Caco-2 (cell line): ENCODE data around the gene CDNF. TPM values are rescaled to one million over a fixed set of nuclear protein-coding genes. Genes with fewer than 3 reads are reported as not detected.

Source experiments
- BruUV-seq: library from RNA; stranded (reverse); fragments of 400-500 nt; replicated peaks from 2 replicates; lab custom pipeline; 2021; lab: Mats Ljungman, UMichigan
- CTCF ChIA-PET: fragments of 300-600 bp; sonication (Branson Sonifier 250); formaldehyde crosslinking; loops from one replicate; lab custom pipeline; 2022; ENCODE audit warnings: antibody characterized with exemption; lab: Charles Lee
- POLR2A ChIA-PET: fragments of 300-600 bp; sonication (Branson Sonifier 250); formaldehyde crosslinking; loops from one replicate; lab custom pipeline; 2022; ENCODE audit warnings: antibody characterized with exemption; lab: Charles Lee
- DNase-seq, 2 experiments: peaks; one replicate each; pipeline versions ENCODE4 v3.0.0 to v3.0.0-alpha.2; 2020 to 2022
- H3K27me3 ChIP-seq: replicated peaks from 2 replicates; pipeline ENCODE4 v1.6.0; 2011; ENCODE audit warnings: low read length; ENCODE audit not compliant: control insufficient read depth, insufficient read depth
- H3K36me3 ChIP-seq: 2 replicates; pipeline ENCODE4 v1.5.1; 2011; ENCODE audit warnings: low read length; ENCODE audit not compliant: control insufficient read depth, insufficient read depth
- H3K4me1 ChIP-seq: fragments of 250-450 bp; sonication (Bioruptor Pico); 2 replicates; pipeline ENCODE4 v1.5.1; 2020; ENCODE audit warnings: mild to moderate bottlenecking
- H3K4me3 ChIP-seq: 2 replicates; pipeline ENCODE4 v1.5.1; 2011; ENCODE audit warnings: low read depth, mild to moderate bottlenecking, control low read depth, low read length
- H3K9me3 ChIP-seq: fragments of 250-450 bp; sonication (Bioruptor Pico); 2 replicates; pipeline ENCODE4 v1.5.1; 2020; ENCODE audit warnings: mild to moderate bottlenecking, moderate library complexity
- H3K27ac Mint-ChIP-seq: one replicate; pipeline ENCODE4 v1.8.0; 2022; ENCODE audit warnings: mixed read lengths; ENCODE audit not compliant: unreplicated experiment
- H3K27me3 Mint-ChIP-seq: one replicate; pipeline ENCODE4 v1.8.0; 2022; ENCODE audit warnings: mixed read lengths; ENCODE audit not compliant: insufficient read depth, unreplicated experiment
- H3K36me3 Mint-ChIP-seq: one replicate; pipeline ENCODE4 v1.8.0; 2022; ENCODE audit warnings: mild to moderate bottlenecking, mixed read lengths; ENCODE audit not compliant: insufficient read depth, unreplicated experiment
- H3K4me1 Mint-ChIP-seq: one replicate; pipeline ENCODE4 v1.8.0; 2022; ENCODE audit warnings: low read depth, mixed read lengths; ENCODE audit not compliant: unreplicated experiment
- H3K4me3 Mint-ChIP-seq: one replicate; pipeline ENCODE4 v1.8.0; 2022; ENCODE audit warnings: mild to moderate bottlenecking, moderate library complexity, mixed read lengths; ENCODE audit not compliant: unreplicated experiment
- H3K9me3 Mint-ChIP-seq: one replicate; pipeline ENCODE4 v1.8.0; 2022; ENCODE audit warnings: mixed read lengths; ENCODE audit not compliant: unreplicated experiment
- intact Hi-C: fragments of 100-400 bp; cut with micrococcal nuclease; formaldehyde crosslinking; loops from one replicate; pipeline ENCODE4 v1.10.0; 2022; ENCODE audit not compliant: unreplicated experiment
- total RNA-seq: library from RNA; stranded (reverse); gene quantifications from 2 replicates; pipeline ENCODE4 v1.2.3, GENCODE V29; 2022
- TF ChIP-seq, protein P1 (sequence below), 2 experiments: fragments of 200-600 bp in 1 of 2; IDR thresholded peaks; 1 replicate in 1 of 2; 2 replicates in 1 of 2; pipeline versions ENCODE4 v1.5.1 to v1.8.0; 2011 to 2022; ENCODE audit warnings: antibody characterized with exemption in 1 of 2, control low read depth in 1 of 2, inconsistent platforms in 1 of 2, low read depth in 1 of 2, low read length in 1 of 2, mild to moderate bottlenecking in 1 of 2, moderate library complexity in 1 of 2; ENCODE audit not compliant: insufficient read depth in 1 of 2, severe bottlenecking in 1 of 2, unreplicated experiment in 1 of 2

Gene CDNF
- total RNA-seq, 1 experiment from 2014 or later = 3.9 TPM

DNA sequence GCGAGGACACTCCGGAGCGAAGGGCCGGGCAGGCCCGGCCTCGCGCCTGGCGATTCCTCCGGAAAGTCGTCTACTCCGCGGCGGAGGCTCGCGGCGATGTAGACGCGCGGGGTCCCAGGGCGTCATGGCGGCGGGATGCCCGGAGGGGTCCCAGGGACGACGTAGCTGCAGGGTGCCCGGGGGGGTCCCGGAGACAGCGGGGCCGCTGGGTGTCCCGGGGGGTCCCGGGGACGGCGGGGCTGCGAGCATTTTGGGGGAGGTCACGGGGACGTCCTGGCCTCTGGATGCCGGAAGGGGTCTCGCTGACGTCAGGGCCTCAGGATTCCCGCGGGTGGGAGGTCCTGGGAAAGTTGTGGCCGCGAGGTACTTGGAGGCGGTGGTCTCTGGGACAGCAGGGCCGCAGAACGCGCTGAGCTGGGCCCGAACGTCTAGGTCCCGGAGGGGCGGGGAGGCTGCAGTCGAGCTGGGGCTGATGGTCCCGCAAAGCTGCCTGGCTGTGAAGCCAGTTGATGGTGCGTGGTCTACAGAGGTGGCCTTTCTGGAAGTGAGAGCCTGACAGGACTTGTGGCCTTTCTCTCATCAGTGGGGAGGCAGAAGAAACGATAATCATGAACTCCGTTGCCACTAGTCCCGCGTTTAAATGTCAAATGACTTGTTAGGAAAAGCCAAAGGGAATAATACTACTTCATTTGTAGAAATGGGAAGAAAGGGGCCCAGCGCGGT, 906 bp upstream of the CDNF start:
- Mint-ChIP-seq H3K36me3 (peaks cover 63% of the 10 kb centered on the region), H3K4me1 (peaks cover 15% of the 10 kb centered on the region), H3K9me3 (no peaks in the 10 kb centered on the region), H3K27ac (peak overlapping the region; percentile 91), H3K4me3 (peak overlapping the region; percentile 70), H3K27me3 (no peaks in the 10 kb centered on the region)
- POLR2A ChIA-PET = interaction anchor here (0.6 to 3.7 kb wide), 22 partner anchors 10 to 798 kb away, joined by 3 to 64 read pairs (median 6); partner anchors contain the start of genes DCLRE1C, MEIG1 and SUV39H2
- no peaks in the 10 kb centered on the region; the same call in 1 of the 2 replicates for H3K4me1 ChIP-seq
- CTCF ChIA-PET = interaction anchor here (0.5 to 2.1 kb wide), 10 partner anchors 16 to 341 kb away, joined by 3 to 13 read pairs (median 4); partner anchors contain the start of genes MEIG1 and SUV39H2
- intact Hi-C loops = loop anchor here (1.0 to 5.0 kb wide), 6 partner anchors 40 to 339 kb away; partner anchors contain the start of genes MEIG1 and SUV39H2
- H3K27me3 ChIP-seq = no peaks in the 10 kb centered on the region
- TF ChIP-seq, protein P1, sequence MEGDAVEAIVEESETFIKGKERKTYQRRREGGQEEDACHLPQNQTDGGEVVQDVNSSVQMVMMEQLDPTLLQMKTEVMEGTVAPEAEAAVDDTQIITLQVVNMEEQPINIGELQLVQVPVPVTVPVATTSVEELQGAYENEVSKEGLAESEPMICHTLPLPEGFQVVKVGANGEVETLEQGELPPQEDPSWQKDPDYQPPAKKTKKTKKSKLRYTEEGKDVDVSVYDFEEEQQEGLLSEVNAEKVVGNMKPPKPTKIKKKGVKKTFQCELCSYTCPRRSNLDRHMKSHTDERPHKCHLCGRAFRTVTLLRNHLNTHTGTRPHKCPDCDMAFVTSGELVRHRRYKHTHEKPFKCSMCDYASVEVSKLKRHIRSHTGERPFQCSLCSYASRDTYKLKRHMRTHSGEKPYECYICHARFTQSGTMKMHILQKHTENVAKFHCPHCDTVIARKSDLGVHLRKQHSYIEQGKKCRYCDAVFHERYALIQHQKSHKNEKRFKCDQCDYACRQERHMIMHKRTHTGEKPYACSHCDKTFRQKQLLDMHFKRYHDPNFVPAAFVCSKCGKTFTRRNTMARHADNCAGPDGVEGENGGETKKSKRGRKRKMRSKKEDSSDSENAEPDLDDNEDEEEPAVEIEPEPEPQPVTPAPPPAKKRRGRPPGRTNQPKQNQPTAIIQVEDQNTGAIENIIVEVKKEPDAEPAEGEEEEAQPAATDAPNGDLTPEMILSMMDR (IDR thresholded peaks at IDR 0.05; ENCODE audit: insufficient read depth in 1 of 2, low read depth in 1 of 2, low read length in 1 of 2, severe bottlenecking in 1 of 2, unreplicated experiment in 1 of 2) = no peak
- DNase-seq = peak; percentile 60 to 68
- H3K36me3 ChIP-seq = peaks cover 3% of the 10 kb centered on the region
- no peaks in the 10 kb centered on the region for H3K9me3 ChIP-seq
- no TSS peak for BruUV-seq
- peak overlapping the region; percentile 91 for H3K4me3 ChIP-seq

DNA sequence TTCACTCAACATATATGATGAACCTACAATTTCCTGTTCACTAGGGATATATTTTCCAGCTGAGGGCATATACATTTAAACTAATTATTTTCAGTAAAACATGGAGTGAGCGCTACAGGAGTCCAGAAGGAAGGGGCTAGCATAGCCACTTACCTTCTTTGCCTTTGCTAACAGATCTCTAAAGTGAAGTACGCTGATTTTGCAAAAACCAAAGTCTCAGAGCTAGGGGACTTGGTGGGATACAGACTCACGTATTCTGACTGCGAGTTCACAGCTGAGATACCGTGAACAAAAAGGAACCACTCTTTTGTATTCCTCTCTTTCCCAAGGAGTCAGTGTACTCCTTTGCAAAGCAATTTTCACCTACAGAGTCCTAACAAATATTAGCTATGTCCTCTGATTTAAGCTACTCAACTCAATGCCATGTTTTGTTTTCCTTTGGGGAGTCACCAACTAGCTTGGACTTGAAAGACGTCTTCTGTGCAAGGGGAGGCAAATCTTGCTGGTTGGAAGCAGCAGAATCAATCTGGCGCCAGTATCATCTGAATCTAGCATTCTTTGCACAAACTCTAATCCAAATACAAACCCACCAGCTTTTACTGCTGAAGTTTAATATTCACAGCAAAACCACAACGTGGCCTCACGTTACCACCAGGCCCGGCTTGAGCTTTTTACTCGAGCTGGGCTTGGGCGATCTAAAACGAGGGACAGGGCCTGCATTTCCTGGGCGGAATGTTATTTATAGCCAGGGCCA, 657 bp downstream of the CDNF start:
- H3K27me3 Mint-ChIP-seq = no peaks in the 10 kb centered on the region
- TSS peak; percentile 59 for BruUV-seq
- peaks cover 15% of the 10 kb centered on the region for H3K4me1 Mint-ChIP-seq
- peaks cover 48% of the 10 kb centered on the region for H3K36me3 Mint-ChIP-seq
- H3K4me3 Mint-ChIP-seq = peak overlapping the region; percentile 70
- DNase-seq = no peak
- H3K9me3 ChIP-seq = no peaks in the 10 kb centered on the region
- TF ChIP-seq, protein P1 (IDR thresholded peaks at IDR 0.05; ENCODE audit: insufficient read depth in 1 of 2, low read depth in 1 of 2, low read length in 1 of 2, severe bottlenecking in 1 of 2, unreplicated experiment in 1 of 2) = no peak
- no peaks in the 10 kb centered on the region for H3K36me3 ChIP-seq
- peak overlapping the region; percentile 68 for H3K4me3 ChIP-seq
- no peaks in the 10 kb centered on the region for H3K9me3 Mint-ChIP-seq
- H3K27me3 ChIP-seq = no peaks in the 10 kb centered on the region
- peak overlapping the region; percentile 91 for H3K27ac Mint-ChIP-seq
- H3K4me1 ChIP-seq = no peaks in the 10 kb centered on the region; the same call in 1 of the 2 replicates
- intact Hi-C loops = loop anchor here (1.0 to 5.0 kb wide), 4 partner anchors 35 to 285 kb away; no protein-coding TSS in a partner anchor
- CTCF ChIA-PET = interaction anchor here (0.6 to 2.1 kb wide), 9 partner anchors 12 to 281 kb away, joined by 3 to 13 read pairs (median 4); partner anchors contain the start of genes MEIG1 and SUV39H2
- POLR2A ChIA-PET = interaction anchor here (0.5 to 3.7 kb wide), 22 partner anchors 8 to 796 kb away, joined by 3 to 64 read pairs (median 5); partner anchors contain the start of genes DCLRE1C, MEIG1, RPP38 and SUV39H2

DNA sequence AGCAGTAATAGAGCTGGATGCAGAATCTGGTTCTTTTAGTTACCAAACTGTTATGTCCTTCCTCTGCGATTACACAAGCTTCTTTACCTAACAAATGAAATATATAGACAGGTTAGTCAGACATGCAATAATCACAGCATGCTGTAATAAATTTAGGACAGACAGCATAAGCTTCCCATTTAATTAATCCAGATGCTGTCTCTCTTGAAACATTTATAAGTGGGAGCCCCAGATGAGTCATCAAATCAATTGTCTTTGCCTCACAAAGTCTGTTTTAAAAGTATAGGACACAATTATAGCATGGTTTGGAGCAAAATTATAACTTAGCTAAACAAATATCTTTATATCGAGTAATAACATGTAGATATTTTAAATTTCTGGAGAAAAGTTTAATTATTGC, 1.6 kb downstream of the CDNF start:
- H3K36me3 ChIP-seq = no peaks in the 10 kb centered on the region
- no peak for DNase-seq
- intact Hi-C loops = loop anchor here (5.0 kb wide), 3 partner anchors 234 to 284 kb away; no protein-coding TSS in a partner anchor

More for the DNA sequence above, 1.6 kb downstream of the CDNF start:
- peaks cover 15% of the 10 kb centered on the region for H3K4me1 Mint-ChIP-seq
- Histone ChIP-seq H3K4me1 (no peaks in the 10 kb centered on the region; the same call in 1 of the 2 replicates), H3K4me3 (no peak overlapping the region), H3K9me3 (no peaks in the 10 kb centered on the region), H3K27me3 (no peaks in the 10 kb centered on the region)
- POLR2A ChIA-PET = interaction anchor here (3.7 kb wide), 1 partner anchor 42 kb away, joined by 64 read pairs; the partner anchor contains the start of gene SUV39H2
- CTCF ChIA-PET = interaction anchor here (2.1 kb wide), 1 partner anchor 13 kb away, joined by 11 read pairs; no protein-coding TSS in a partner anchor
- TF ChIP-seq, protein P1 (IDR thresholded peaks at IDR 0.05; ENCODE audit: insufficient read depth in 1 of 2, low read depth in 1 of 2, low read length in 1 of 2, severe bottlenecking in 1 of 2, unreplicated experiment in 1 of 2) = no peak
- no TSS peak for BruUV-seq
- H3K27ac Mint-ChIP-seq = no peak overlapping the region
- no peaks in the 10 kb centered on the region for H3K9me3 Mint-ChIP-seq
- H3K36me3 Mint-ChIP-seq = peaks cover 39% of the 10 kb centered on the region
- no peak overlapping the region for H3K4me3 Mint-ChIP-seq
- H3K27me3 Mint-ChIP-seq = no peaks in the 10 kb centered on the region
